MCF 10A (cell line): ENCODE data around the gene GRIN1. TPM values are rescaled to one million over a fixed set of nuclear protein-coding genes. Genes with fewer than 3 reads are reported as not detected.
A peak's percentile ranks its signal among the peaks of the same experiment; 100 is the strongest.

ENCODE experiments used
- Bru-seq: library from RNA; stranded (reverse); fragments of 400-500 nt; gene quantifications from one replicate; lab custom pipeline; 2021; lab: Mats Ljungman, UMichigan
- BruChase-seq, 2 experiments: library from RNA; stranded (reverse); fragments of 400-500 nt; gene quantifications; one replicate each; lab custom pipeline; 2021; lab: Mats Ljungman, UMichigan
- BruUV-seq: library from RNA; stranded (reverse); fragments of 400-500 nt; replicated peaks from 2 replicates; lab custom pipeline; 2021; lab: Mats Ljungman, UMichigan
- CTCF ChIA-PET: fragments of 300-600 bp; sonication (Branson Sonifier 250); formaldehyde crosslinking; extraction: SDS; loops from one replicate; lab custom pipeline; 2021; ENCODE audit warnings: antibody characterized with exemption, inconsistent platforms; lab: Yijun Ruan, JAX
- POLR2A ChIA-PET: fragments of 300-600, 350-650 bp; sonication (Branson Sonifier 250); formaldehyde crosslinking; extraction: SDS; loops from one replicate; lab custom pipeline; 2020; ENCODE audit warnings: antibody characterized with exemption, inconsistent platforms; lab: Yijun Ruan, JAX
- DNase-seq: peaks from one replicate; pipeline ENCODE4 v3.0.0-alpha.2; 2018; ENCODE audit not compliant: unreplicated experiment
- H3K27ac Mint-ChIP-seq: one replicate; pipeline ENCODE4 v1.8.0; 2022; ENCODE audit warnings: mild to moderate bottlenecking, low read depth, mixed read lengths; ENCODE audit not compliant: unreplicated experiment
- H3K27me3 Mint-ChIP-seq: one replicate; pipeline ENCODE4 v1.8.0; 2022; ENCODE audit warnings: mixed read lengths; ENCODE audit not compliant: insufficient read depth, unreplicated experiment
- H3K36me3 Mint-ChIP-seq: one replicate; pipeline ENCODE4 v1.8.0; 2022; ENCODE audit warnings: mild to moderate bottlenecking, moderate library complexity, mixed read lengths; ENCODE audit not compliant: insufficient read depth, unreplicated experiment
- H3K4me1 Mint-ChIP-seq: one replicate; pipeline ENCODE4 v1.8.0; 2022; ENCODE audit warnings: mixed read lengths; ENCODE audit not compliant: insufficient read depth, unreplicated experiment
- H3K4me3 Mint-ChIP-seq: one replicate; pipeline ENCODE4 v1.8.0; 2022; ENCODE audit warnings: mild to moderate bottlenecking, moderate library complexity, mixed read lengths; ENCODE audit not compliant: unreplicated experiment
- H3K9me3 Mint-ChIP-seq: one replicate; pipeline ENCODE4 v1.8.0; 2022; ENCODE audit warnings: mixed read lengths; ENCODE audit not compliant: unreplicated experiment
- intact Hi-C: fragments of 100-400 bp; cut with micrococcal nuclease; formaldehyde crosslinking; loops from 2 replicates; pipeline ENCODE4 v1.14.1; 2022
- long read RNA-seq: library from polyadenylated mRNA; stranded (forward); transcript quantifications from one replicate; pipeline ENCODE4 v2.0.0, GENCODE V29; 2022
- total RNA-seq: library from RNA; stranded (reverse); gene quantifications from 2 replicates; pipeline ENCODE4 v1.2.3, GENCODE V29; 2022
- TF ChIP-seq, protein P1 (sequence below): fragments of 200-600 bp; IDR thresholded peaks from one replicate; pipeline ENCODE4 v1.8.0; 2022; ENCODE audit warnings: antibody characterized with exemption, mild to moderate bottlenecking; ENCODE audit not compliant: unreplicated experiment

Gene GRIN1
- total RNA-seq: 0.61 and 1.4 TPM in 2 replicates
- percentile 7 among the genes with signal in this experiment for Bru-seq, nascent RNA
- percentile 8 among the genes with signal in this experiment for BruChase-seq, experiment 1, labeled RNA remaining after a 6-hour chase
- BruChase-seq, experiment 2, labeled RNA remaining after a 2-hour chase: percentile 6 among the genes with signal in this experiment
- long read RNA-seq: 0 reads

DNA sequence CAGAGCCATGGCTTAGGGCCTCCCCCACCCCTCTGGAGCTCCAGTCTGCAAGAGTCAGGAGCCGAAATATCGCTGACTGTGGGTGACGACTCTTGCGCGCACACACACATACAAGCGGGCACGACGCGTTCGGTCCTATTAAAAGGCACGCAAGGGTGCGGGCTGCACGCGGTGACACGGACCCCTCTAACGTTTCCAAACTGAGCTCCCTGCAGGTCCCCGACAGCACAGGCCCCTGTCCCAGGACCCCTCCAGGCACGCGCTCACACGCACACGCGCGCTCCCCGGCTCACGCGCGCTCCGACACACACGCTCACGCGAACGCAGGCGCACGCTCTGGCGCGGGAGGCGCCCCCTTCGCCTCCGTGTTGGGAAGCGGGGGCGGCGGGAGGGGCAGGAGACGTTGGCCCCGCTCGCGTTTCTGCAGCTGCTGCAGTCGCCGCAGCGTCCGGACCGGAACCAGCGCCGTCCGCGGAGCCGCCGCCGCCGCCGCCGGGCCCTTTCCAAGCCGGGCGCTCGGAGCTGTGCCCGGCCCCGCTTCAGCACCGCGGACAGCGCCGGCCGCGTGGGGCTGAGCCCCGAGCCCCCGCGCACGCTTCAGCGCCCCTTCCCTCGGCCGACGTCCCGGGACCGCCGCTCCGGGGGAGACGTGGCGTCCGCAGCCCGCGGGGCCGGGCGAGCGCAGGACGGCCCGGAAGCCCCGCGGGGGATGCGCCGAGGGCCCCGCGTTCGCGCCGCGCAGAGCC is at the start of gene GRIN1:
TSS of gene GRIN1 (plus strand) at position 433 of the 746 bp plus-strand sequence. CDS start 333 bp downstream, outside the sequence.
- Mint-ChIP-seq H3K4me1 (peaks cover 6% of the 10 kb centered on the region), H3K9me3 (no peaks in the 10 kb centered on the region), H3K27me3 (peaks cover 25% of the 10 kb centered on the region), H3K4me3 (no peak within 1 kb of the TSS), H3K27ac (no peak within 1 kb of the TSS), H3K36me3 (no peaks in the 10 kb centered on the region)
- POLR2A ChIA-PET: interaction anchor here (0.5 to 2.9 kb wide), 4 partner anchors 9 to 179 kb away, joined by 3 to 12 read pairs (median 3); no protein-coding TSS in a partner anchor
- CTCF ChIA-PET: interaction anchor here (0.6 to 0.8 kb wide), 2 partner anchors 88 to 284 kb away, joined by 3 to 5 read pairs; partner anchors contain the start of gene RNF224
- BruUV-seq: no TSS peak
- DNase-seq: no peak
- TF ChIP-seq, protein P1, sequence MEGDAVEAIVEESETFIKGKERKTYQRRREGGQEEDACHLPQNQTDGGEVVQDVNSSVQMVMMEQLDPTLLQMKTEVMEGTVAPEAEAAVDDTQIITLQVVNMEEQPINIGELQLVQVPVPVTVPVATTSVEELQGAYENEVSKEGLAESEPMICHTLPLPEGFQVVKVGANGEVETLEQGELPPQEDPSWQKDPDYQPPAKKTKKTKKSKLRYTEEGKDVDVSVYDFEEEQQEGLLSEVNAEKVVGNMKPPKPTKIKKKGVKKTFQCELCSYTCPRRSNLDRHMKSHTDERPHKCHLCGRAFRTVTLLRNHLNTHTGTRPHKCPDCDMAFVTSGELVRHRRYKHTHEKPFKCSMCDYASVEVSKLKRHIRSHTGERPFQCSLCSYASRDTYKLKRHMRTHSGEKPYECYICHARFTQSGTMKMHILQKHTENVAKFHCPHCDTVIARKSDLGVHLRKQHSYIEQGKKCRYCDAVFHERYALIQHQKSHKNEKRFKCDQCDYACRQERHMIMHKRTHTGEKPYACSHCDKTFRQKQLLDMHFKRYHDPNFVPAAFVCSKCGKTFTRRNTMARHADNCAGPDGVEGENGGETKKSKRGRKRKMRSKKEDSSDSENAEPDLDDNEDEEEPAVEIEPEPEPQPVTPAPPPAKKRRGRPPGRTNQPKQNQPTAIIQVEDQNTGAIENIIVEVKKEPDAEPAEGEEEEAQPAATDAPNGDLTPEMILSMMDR: no peak
- intact Hi-C loops: no loop called here

DNA sequence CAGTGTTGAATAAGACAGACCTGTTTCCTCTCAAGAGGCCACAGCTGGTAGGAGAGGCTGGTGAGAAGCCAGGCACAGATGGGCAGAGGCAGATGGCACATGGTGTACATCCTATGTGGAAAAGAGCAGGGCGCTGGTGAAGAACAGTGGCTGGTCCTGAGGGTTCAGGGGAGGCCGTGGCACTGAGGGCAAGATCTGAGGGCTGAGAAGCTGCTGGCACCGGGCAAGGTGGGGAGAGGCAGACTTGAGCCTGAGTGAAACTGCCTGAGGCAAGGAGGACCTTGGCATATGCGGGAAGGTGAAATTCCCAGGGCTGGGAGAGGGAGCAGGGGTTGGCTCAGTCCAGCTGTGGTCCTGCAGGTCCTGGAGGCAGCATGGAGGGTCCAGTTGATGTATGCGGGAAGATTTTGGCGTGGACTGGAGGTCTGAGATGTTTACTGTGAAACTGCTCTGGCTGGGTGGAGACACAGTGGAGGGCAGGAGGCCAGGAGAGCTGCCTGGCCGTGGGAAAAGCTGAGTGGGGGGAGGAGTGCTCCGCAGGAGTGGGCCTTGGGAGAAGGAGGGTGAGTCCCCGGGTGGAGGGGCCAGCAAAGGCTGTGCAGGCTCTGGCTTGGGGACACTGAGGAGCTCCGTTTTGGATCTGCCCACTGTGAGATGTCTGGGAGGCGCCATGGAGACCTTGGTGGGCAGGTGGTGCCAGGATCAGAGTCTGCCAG is 49.6 kb upstream of the GRIN1 start:
- peaks cover 25% of the 10 kb centered on the region for H3K4me1 Mint-ChIP-seq
- CTCF ChIA-PET: interaction anchor here (1.3 to 3.3 kb wide), 3 partner anchors 17 to 298 kb away, joined by 5 to 13 read pairs (median 6); partner anchors contain the start of gene TMEM141
- BruUV-seq: no TSS peak
- no peak overlapping the region for H3K4me3 Mint-ChIP-seq
- H3K9me3 Mint-ChIP-seq: no peaks in the 10 kb centered on the region
- H3K27ac Mint-ChIP-seq: peak overlapping the region; percentile 88
- H3K27me3 Mint-ChIP-seq: no peaks in the 10 kb centered on the region
- TF ChIP-seq, protein P1: no peak
- intact Hi-C loops: no loop called here
- H3K36me3 Mint-ChIP-seq: peaks cover 53% of the 10 kb centered on the region
- POLR2A ChIA-PET: interaction anchor here (0.6 to 1.3 kb wide), 2 partner anchors 136 to 680 kb away, joined by 3 to 6 read pairs; partner anchors contain the start of gene CYSRT1
- DNase-seq: no peak

DNA sequence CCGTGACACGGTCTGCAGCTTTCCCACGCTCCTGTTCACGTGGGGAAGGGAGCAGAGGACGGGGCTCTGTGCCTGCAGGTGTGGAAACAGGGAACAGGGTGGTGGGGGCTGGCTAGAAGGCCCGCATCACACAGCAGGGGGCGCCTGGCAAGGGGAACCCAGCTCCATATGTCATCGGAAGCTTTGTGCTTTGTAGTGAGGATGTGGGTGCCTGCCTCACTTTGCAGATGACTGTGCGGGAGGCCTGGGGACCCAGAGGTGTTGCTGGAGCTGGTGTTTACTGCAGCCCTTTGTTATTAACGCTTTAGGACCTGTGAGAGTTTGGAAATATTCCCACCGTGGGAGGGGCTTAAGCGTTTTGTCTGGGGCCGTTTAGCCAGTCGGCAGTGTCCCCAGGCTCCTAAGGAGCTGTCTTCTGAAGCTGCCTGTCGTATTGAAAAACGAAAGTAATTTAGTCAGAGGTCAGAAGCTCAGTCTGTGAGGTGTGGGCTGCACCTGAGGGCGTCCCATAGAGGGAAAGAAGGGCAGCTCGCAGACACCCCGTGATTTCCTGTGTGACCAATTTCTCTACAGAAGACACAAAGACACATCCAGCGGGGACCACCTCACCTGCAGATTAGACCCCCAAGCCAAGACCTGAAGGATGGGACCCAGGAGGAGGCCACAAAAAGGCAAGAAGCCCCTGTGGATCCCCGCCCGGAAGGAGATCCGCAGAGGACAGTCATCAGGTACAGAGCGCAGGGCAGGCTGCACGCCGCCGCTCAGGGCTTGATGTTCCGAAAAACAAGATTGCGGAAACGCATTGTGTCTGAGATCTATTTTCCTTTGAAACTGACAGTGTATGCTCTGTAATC is 43.1 kb upstream of the GRIN1 start:
- intact Hi-C loops: no loop called here
- CTCF ChIA-PET: interaction anchor here (0.6 to 1.2 kb wide), 3 partner anchors 27 to 220 kb away, joined by 3 to 4 read pairs (median 3); no protein-coding TSS in a partner anchor
- no TSS peak for BruUV-seq

More for the DNA sequence above, 43.1 kb upstream of the GRIN1 start:
- H3K4me3 Mint-ChIP-seq: no peak overlapping the region
- no peak for DNase-seq
- H3K36me3 Mint-ChIP-seq: peaks cover 68% of the 10 kb centered on the region
- no peaks in the 10 kb centered on the region for H3K4me1 Mint-ChIP-seq
- H3K9me3 Mint-ChIP-seq: no peaks in the 10 kb centered on the region
- TF ChIP-seq, protein P1: no peak
- no peaks in the 10 kb centered on the region for H3K27me3 Mint-ChIP-seq
- POLR2A ChIA-PET: no interaction called here
- no peak overlapping the region for H3K27ac Mint-ChIP-seq
